HL-60/S4 treated with phorbol 12-myristate 13-acetate at 8.2 ng/mL for 4 days and 3 days (cell line): Measurements from ENCODE around the gene SYNGR1.
"Not testable (repeated sequence)": the region's sequence is repeated elsewhere in the genome, so short reads cannot be mapped to it uniquely, and the experiment has no call there.

Experiments
- in situ Hi-C: fragments of 300-500 bp; cut with MboI; formaldehyde crosslinking; loops from 2 replicates; pipeline ENCODE4 v1.15.0; 2022; ENCODE audit warnings: low sequenced_read_pairs

SYNGR1 gene

GRCh38 chr22:39316440-39317083, 33.2 kb upstream of the SYNGR1 start:
- in situ Hi-C loops = no loop called here

GRCh38 chr22:39317084-39317774, 32.6 kb upstream of the SYNGR1 start:
- in situ Hi-C loops = no loop called here

- in situ Hi-C loops = no loop called here
Observed at GRCh38 chr22:39317775-39318506, 31.9 kb upstream of the SYNGR1 start.

GRCh38 chr22:39318507-39319283, 31.1 kb upstream of the SYNGR1 start:
- in situ Hi-C loops = no loop called here

GRCh38 chr22:39319284-39320022, 30.3 kb upstream of the SYNGR1 start, which contains the start of gene RPL3:
Gene RPL3 (minus strand): TSS chr22:39319623. CDS start chr22:39319597, 26 bp downstream.
- in situ Hi-C loops = no loop called here

GRCh38 chr22:39320616-39321029, 29.2 kb upstream of the SYNGR1 start:
- in situ Hi-C loops = not testable (repeated sequence)

GRCh38 chr22:39325392-39325932, 24.3 kb upstream of the SYNGR1 start:
- in situ Hi-C loops = no loop called here

- in situ Hi-C loops = no loop called here
Observed at GRCh38 chr22:39327995-39328754, 21.6 kb upstream of the SYNGR1 start.

GRCh38 chr22:39330553-39330952, 19.2 kb upstream of the SYNGR1 start:
- in situ Hi-C loops = not testable (repeated sequence)

GRCh38 chr22:39332441-39333064, 17.2 kb upstream of the SYNGR1 start:
- in situ Hi-C loops = no loop called here

GRCh38 chr22:39336411-39336810, 13.4 kb upstream of the SYNGR1 start:
- in situ Hi-C loops = no loop called here

- in situ Hi-C loops = not testable (repeated sequence)
Observed at GRCh38 chr22:39339775-39340174, 10.0 kb upstream of the SYNGR1 start.

GRCh38 chr22:39341179-39341578, 8.6 kb upstream of the SYNGR1 start:
- in situ Hi-C loops = no loop called here

- in situ Hi-C loops = no loop called here
Observed at GRCh38 chr22:39343259-39344045, 6.3 kb upstream of the SYNGR1 start.

GRCh38 chr22:39344046-39344390, 5.8 kb upstream of the SYNGR1 start:
- in situ Hi-C loops = no loop called here

GRCh38 chr22:39345231-39345630, 4.6 kb upstream of the SYNGR1 start:
- in situ Hi-C loops = no loop called here

- in situ Hi-C loops = no loop called here
Observed at GRCh38 chr22:39348909-39349505, 784 bp upstream of the SYNGR1 start.

- in situ Hi-C loops = no loop called here
Observed at GRCh38 chr22:39349506-39349966, 255 bp upstream of the SYNGR1 start.
